Immature natural killer cell (primary cell): ENCODE measurements around the gene TMEM201. TPM values are rescaled to one million over a fixed set of nuclear protein-coding genes. Genes with fewer than 3 reads are reported as not detected.

Experiments used
- DNase-seq, 3 donors: peaks; one replicate each; pipeline ENCODE4 v3.0.0; 2022; ENCODE audit warnings: mixed read lengths in 1 of 3
- H3K27ac Mint-ChIP-seq, 6 donors: one replicate each; pipeline ENCODE4 v1.8.0; 2020; ENCODE audit warnings: mixed read lengths in 6 of 6, mild to moderate bottlenecking in 5 of 6, inconsistent platforms in 4 of 6, moderate library complexity in 3 of 6
- H3K27me3 Mint-ChIP-seq, 3 donors: one replicate each; pipeline ENCODE4 v1.8.0; 2020 to 2021; ENCODE audit warnings: low read depth in 3 of 3, mild to moderate bottlenecking in 3 of 3, mixed read lengths in 3 of 3, moderate library complexity in 3 of 3, inconsistent platforms in 1 of 3
- H3K36me3 Mint-ChIP-seq, 3 donors: one replicate each; pipeline ENCODE4 v1.8.0; 2020; ENCODE audit warnings: mixed read lengths in 3 of 3, inconsistent platforms in 2 of 3, mild to moderate bottlenecking in 2 of 3
- H3K4me1 Mint-ChIP-seq, 2 donors: one replicate each; pipeline ENCODE4 v1.8.0; 2020; ENCODE audit warnings: inconsistent platforms in 2 of 2, mild to moderate bottlenecking in 2 of 2, mixed read lengths in 2 of 2, moderate library complexity in 1 of 2
- H3K4me3 Mint-ChIP-seq, 5 donors: one replicate each; pipeline ENCODE4 v1.8.0; 2020; ENCODE audit warnings: mild to moderate bottlenecking in 5 of 5, mixed read lengths in 5 of 5, inconsistent platforms in 3 of 5, moderate library complexity in 3 of 5
- H3K9me3 Mint-ChIP-seq, 6 donors: one replicate each; pipeline ENCODE4 v1.8.0; 2020; ENCODE audit warnings: mild to moderate bottlenecking in 6 of 6, mixed read lengths in 6 of 6, inconsistent platforms in 4 of 6, moderate library complexity in 3 of 6
- polyA plus RNA-seq, 3 donors: library from polyadenylated mRNA; unstranded; fragments of 300-500 nt; fragmentation: Illumina TruSeq; gene quantifications; one replicate each; pipeline ENCODE4 v1.2.3, GENCODE V29; 2021

TMEM201 gene
- polyA plus RNA-seq, 3 donors from 2014 or later: 1.1 to 2.3 (median 1.3) TPM

GRCh38 chr1:9652379-9653209 lies 63.9 kb downstream of the TMEM201 start:
- Mint-ChIP-seq H3K27ac (peak overlapping the region; percentile 92 to 99 (median 96)), H3K9me3 (no peaks in the 10 kb centered on the region), H3K4me3 (peak overlapping the region; percentile 92 to 100 (median 98)), H3K4me1 (peaks cover 58 to 62% of the 10 kb centered on the region in 2 donors), H3K27me3 (peaks cover 15 to 29% (median 26%) of the 10 kb centered on the region in 3 donors), H3K36me3 (peaks cover 0 to 6% (median 0%) of the 10 kb centered on the region in 3 donors)
- peak; percentile 88 to 89 (median 88) for DNase-seq

- DNase-seq: no peak
- Mint-ChIP-seq H3K36me3 (peaks cover 0 to 6% (median 0%) of the 10 kb centered on the region in 3 donors), H3K27ac (peak overlapping the region; percentile 92 to 99 (median 96)), H3K4me3 (peak overlapping the region; percentile 92 to 100 (median 98)), H3K27me3 (peaks cover 15 to 29% (median 26%) of the 10 kb centered on the region in 3 donors), H3K9me3 (no peaks in the 10 kb centered on the region), H3K4me1 (peaks cover 63 to 67% of the 10 kb centered on the region in 2 donors)
These were observed 64.4 kb downstream of the TMEM201 start for GRCh38 chr1:9653210-9653490.

- Mint-ChIP-seq H3K36me3 (peaks cover 0 to 6% (median 0%) of the 10 kb centered on the region in 3 donors), H3K4me1 (peaks cover 68 to 70% of the 10 kb centered on the region in 2 donors), H3K27ac (peak overlapping the region; percentile 92 to 99 (median 96)), H3K4me3 (peak overlapping the region; percentile 92 to 100 (median 98)), H3K27me3 (peaks cover 15 to 29% (median 26%) of the 10 kb centered on the region in 3 donors), H3K9me3 (no peaks in the 10 kb centered on the region)
- peak; percentile 67 to 71 (median 67) for DNase-seq
These were observed 64.9 kb downstream of the TMEM201 start for GRCh38 chr1:9653491-9654050.

GRCh38 chr1:9654051-9654833 lies 65.5 kb downstream of the TMEM201 start:
- peaks cover 0 to 6% (median 0%) of the 10 kb centered on the region in 3 donors for H3K36me3 Mint-ChIP-seq
- peaks cover 74 to 76% of the 10 kb centered on the region in 2 donors for H3K4me1 Mint-ChIP-seq
- peak in 1 of 3 donors; percentile 17 for DNase-seq

GRCh38 chr1:9654834-9655723 lies 66.4 kb downstream of the TMEM201 start:
- peak overlapping the region; percentile 92 to 99 (median 96) for H3K27ac Mint-ChIP-seq
- H3K36me3 Mint-ChIP-seq: peaks cover 0 to 6% (median under 1%) of the 10 kb centered on the region in 3 donors
- H3K27me3 Mint-ChIP-seq: peaks cover 15 to 29% (median 26%) of the 10 kb centered on the region in 3 donors
- H3K4me3 Mint-ChIP-seq: peak overlapping the region; percentile 92 to 100 (median 98)
- no peaks in the 10 kb centered on the region for H3K9me3 Mint-ChIP-seq
- peaks cover 80 to 83% of the 10 kb centered on the region in 2 donors for H3K4me1 Mint-ChIP-seq
- DNase-seq: peak; percentile 56 to 66 (median 62)

More at GRCh38 chr1:9654051-9654833, 65.5 kb downstream of the TMEM201 start:
- Mint-ChIP-seq H3K27ac (peak overlapping the region; percentile 92 to 99 (median 96)), H3K27me3 (peaks cover 15 to 29% (median 26%) of the 10 kb centered on the region in 3 donors), H3K9me3 (no peaks in the 10 kb centered on the region), H3K4me3 (peak overlapping the region; percentile 92 to 100 (median 98))

- H3K36me3 Mint-ChIP-seq: peaks cover 0 to 6% (median 5%) of the 10 kb centered on the region in 3 donors
- peak overlapping the region; percentile 92 to 99 (median 96) for H3K27ac Mint-ChIP-seq
- H3K9me3 Mint-ChIP-seq: no peaks in the 10 kb centered on the region
- no peak for DNase-seq
- peaks cover 83 to 86% of the 10 kb centered on the region in 2 donors for H3K4me1 Mint-ChIP-seq
- peaks cover 16 to 28% (median 23%) of the 10 kb centered on the region in 3 donors for H3K27me3 Mint-ChIP-seq
- H3K4me3 Mint-ChIP-seq: peak overlapping the region; percentile 92 to 100 (median 98)
These were observed 67.1 kb downstream of the TMEM201 start for GRCh38 chr1:9655836-9656235.

GRCh38 chr1:9657521-9658032 lies 68.9 kb downstream of the TMEM201 start:
- peaks cover 0 to 10% (median under 1%) of the 10 kb centered on the region in 3 donors for H3K36me3 Mint-ChIP-seq

GRCh38 chr1:9658199-9658598 lies 69.5 kb downstream of the TMEM201 start:
- Mint-ChIP-seq H3K36me3 (peaks cover 0 to 10% (median 0%) of the 10 kb centered on the region in 3 donors), H3K9me3 (no peaks in the 10 kb centered on the region), H3K4me1 (peaks cover 86 to 91% of the 10 kb centered on the region in 2 donors), H3K4me3 (peak overlapping the region in 3 of 5 donors; percentile 17 to 66 (median 54)), H3K27me3 (peaks cover 5 to 14% (median 10%) of the 10 kb centered on the region in 3 donors), H3K27ac (peak overlapping the region in 5 of 6 donors; percentile 86 to 99 (median 93))
- peak in 1 of 3 donors; percentile 12 for DNase-seq

More at GRCh38 chr1:9657521-9658032, 68.9 kb downstream of the TMEM201 start:
- DNase-seq: no peak
- Mint-ChIP-seq H3K4me3 (peak overlapping the region; percentile 8 to 54 (median 34)), H3K9me3 (no peaks in the 10 kb centered on the region), H3K27me3 (peaks cover 7 to 17% (median 16%) of the 10 kb centered on the region in 3 donors), H3K4me1 (peaks cover 81 to 88% of the 10 kb centered on the region in 2 donors), H3K27ac (peak overlapping the region; percentile 77 to 99 (median 92))

- Mint-ChIP-seq H3K36me3 (peaks cover 0 to 12% (median 0%) of the 10 kb centered on the region in 3 donors), H3K4me3 (peak overlapping the region; percentile 36 to 69 (median 63)), H3K27ac (peak overlapping the region; percentile 46 to 80 (median 68)), H3K9me3 (no peaks in the 10 kb centered on the region), H3K27me3 (peaks cover 1 to 10% (median 6%) of the 10 kb centered on the region in 3 donors), H3K4me1 (peaks cover 84 to 91% of the 10 kb centered on the region in 2 donors)
- DNase-seq: no peak
These were observed 70.6 kb downstream of the TMEM201 start for GRCh38 chr1:9659328-9659727.

GRCh38 chr1:9663257-9663656 lies 74.5 kb downstream of the TMEM201 start:
- H3K9me3 Mint-ChIP-seq: no peaks in the 10 kb centered on the region
- peaks cover 63 to 73% of the 10 kb centered on the region in 2 donors for H3K4me1 Mint-ChIP-seq
- peaks cover 0 to 17% (median 9%) of the 10 kb centered on the region in 3 donors for H3K36me3 Mint-ChIP-seq
- H3K27me3 Mint-ChIP-seq: peaks cover 0 to 3% (median 3%) of the 10 kb centered on the region in 3 donors
- H3K27ac Mint-ChIP-seq: peak overlapping the region in 5 of 6 donors; percentile 25 to 82 (median 49)
- DNase-seq: no peak
- no peak overlapping the region for H3K4me3 Mint-ChIP-seq
